Non-pigmented ciliary epithelial cell (primary cell): Measurements from ENCODE around the gene OGDH.

ENCODE experiments used
- DNase-seq: peaks from one replicate; pipeline ENCODE4 v3.0.0-alpha.2; 2010; ENCODE audit warnings: low read depth

OGDH gene

DNA sequence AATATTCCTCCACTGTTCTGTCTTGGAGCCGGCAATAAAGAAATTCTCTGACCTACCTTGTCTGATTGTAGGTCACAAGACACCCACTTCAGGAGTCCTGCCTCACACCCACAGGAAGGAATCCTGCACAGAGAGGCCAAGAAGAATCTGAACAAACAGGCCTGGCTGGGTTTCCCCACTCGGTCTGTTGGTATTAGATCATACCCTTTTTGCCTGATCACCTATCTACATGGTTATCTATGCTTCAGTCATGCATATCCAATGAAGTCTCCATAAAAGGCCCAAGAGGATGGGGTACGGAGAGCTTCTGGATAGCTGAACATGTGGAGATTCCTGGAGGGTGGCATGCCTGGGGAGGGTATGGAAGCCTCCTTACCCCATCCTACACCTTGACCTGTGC lies 12.3 kb downstream of the OGDH start:
- DNase-seq = no peak

- DNase-seq = no peak
Observed at GRCh38 chr7:44621034-44621749, 14.8 kb downstream of the OGDH start.

DNA sequence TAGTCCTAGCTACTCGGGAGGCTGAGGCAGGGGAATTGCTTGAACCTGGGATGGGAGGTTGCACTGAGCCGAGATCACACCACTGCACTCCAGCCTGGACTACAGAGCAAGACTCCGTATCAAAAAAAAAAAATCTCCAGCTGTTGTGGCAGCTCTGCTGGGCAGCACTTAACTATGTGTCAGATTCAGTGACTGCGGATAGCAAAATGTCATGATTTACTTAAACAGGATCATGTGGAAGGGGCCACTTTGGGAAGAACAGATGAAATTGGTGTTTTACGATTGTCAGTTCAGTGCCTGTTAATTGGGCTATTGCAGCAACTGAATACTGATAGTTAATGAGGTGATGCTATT lies 15.3 kb downstream of the OGDH start:
- no peak for DNase-seq

DNA sequence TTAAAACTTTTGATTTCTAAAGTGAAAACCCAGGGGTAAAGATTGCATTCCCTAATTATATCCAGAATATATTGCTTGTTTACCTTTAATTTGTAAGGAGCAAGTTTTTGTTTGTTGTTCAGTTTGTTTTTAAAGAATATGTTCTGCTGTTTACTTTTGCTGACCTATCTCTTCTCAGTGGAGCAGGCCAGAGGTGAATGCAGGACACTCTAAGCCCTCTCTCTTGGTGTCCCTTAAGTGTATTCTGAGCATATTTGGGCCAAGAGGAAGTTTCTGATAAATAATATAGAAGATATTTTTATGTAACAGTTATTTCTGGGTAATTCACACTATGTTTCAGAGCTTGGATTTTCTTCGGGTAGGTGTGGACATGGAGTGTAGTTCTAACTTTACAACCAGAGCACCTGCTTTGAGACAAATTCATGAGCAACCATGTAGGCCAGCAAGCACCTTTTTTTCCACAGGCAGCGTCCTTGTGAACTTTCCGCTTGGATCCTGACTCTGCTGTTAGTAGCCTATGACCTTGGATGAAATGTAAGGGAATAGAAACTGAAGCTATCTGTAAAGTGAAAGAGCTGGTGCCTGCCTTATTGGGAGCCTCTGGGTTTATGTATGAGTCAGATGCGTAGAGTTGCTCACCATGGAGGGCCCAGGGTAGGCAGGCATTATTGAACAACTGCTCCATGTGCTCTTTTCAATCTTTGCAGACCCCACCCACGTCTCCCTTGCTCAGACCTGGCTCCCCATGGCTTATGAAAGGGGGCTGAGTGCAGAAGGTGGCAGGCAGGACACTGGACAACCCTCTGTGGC lies 16.1 kb downstream of the OGDH start:
- no peak for DNase-seq

- DNase-seq = no peak
Observed at GRCh38 chr7:44624318-44624717, 17.9 kb downstream of the OGDH start.

GRCh38 chr7:44625526-44626471 lies 19.4 kb downstream of the OGDH start:
- DNase-seq = no peak

DNA sequence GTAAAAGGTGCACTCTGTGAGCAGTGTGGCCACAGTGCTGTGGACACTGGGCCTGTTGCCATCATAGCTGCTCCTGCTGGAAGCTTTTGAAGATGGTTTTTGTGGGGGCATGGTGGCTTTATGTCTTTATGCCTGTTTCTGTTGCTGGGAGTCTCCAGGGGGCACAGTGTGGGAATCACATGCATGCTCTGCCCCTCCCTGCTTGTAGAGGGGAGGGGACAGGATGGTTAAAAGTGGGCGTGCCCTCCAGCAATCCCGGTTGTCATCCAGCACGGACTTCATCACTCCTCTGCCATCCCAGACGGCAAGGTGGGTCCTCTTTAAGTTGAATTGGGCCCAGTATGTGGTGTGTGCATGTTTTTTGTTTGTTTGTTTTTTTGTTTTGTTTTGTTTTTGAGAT lies 20.2 kb downstream of the OGDH start:
- DNase-seq = no peak

- no peak for DNase-seq
Observed at GRCh38 chr7:44629829-44630522, 23.5 kb downstream of the OGDH start.

DNA sequence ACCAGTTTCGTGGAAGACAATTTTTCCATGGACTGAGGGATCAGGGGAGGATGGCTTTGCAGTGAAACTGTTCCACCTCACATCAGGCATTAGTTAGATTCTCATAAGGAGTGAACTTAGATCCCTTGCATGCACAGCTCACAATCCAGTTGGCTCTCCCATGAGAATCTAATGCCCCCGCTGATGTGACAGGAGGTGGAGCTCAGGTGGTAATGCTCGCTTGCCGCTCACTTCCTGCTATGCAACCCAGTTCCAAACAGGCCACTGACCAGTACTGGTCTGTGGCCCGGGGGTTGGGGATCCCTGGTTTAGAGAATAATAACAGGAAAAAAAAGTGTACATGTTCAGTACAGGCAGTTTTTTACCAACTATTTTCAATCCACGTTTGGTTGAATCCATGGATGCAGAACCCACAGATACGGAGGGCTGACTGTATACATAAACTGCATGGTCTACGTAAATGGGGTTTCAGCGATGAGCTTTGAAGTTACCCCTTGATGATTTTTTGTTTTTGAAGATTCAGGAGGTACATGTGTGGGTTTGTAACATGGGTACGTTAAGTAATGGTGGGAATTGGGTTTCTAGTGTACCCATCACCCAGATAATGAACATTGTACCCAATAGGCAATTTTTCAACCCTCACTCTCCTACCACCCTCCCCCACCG lies 24.5 kb downstream of the OGDH start:
- DNase-seq = no peak

DNA sequence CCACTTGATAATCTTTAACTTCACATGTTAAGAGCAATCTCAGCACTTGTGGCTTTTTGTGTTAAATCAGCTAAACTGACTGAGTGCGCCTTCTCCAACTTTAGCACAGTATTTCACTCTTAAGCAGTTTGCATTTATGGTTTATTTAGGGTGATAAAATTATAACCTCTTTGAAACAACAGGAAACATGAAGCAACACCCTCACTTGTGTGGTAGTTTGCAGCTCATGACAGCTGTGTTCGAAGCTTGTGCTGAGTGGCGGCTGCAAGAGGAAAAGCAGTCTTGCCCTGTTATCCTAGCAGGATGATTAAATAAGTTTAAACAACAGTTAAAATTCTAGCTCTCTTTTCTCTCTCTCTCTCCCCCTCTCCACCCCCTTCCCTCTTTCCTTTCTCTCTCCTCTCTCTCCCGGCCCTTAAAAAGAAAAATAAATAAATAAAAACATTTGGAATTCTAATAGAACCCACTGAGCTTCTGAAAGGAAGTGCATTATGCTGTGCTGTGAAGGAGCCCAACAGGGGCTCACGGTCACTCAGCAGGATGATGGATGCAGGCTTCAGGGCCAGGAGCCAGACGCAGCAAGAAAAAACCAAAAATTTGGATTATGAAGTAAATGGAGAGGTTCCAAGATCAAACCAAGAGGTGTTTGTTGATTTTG lies 25.2 kb downstream of the OGDH start:
- DNase-seq = no peak

- DNase-seq = no peak
Observed at GRCh38 chr7:44632196-44632595, 25.8 kb downstream of the OGDH start.

- DNase-seq = peak; percentile 69
Observed at GRCh38 chr7:44633254-44634186, 27.1 kb downstream of the OGDH start.

DNA sequence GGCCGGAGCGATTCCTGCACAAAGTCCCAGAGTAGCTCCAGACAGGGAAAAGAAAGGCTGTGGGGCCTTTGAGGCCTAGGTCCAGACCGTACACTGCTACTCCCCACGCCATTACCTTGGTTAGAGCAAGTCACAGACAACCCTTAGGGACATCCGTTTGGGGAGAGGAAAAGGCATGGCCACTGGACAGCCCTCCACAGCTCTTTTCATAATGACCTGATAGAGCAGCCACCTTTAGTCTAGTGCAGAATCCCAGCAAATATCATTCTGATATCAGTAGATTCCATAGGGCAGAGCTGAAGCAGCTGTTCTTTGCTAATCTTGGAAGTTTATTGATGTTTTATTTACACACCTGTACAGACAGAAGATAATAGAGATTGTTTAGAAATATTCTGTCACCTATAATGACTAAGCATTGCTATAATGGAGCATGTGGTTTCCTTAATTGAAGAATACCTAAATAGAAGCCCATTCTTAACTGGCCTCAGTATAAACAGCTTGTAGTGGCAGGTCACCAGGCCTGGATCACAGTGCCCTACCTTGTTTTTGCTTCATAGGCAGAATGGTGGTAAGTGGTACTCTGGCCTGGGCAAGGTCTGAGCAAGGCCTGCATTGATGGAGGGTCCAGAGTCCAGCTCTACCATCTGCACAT lies 27.9 kb downstream of the OGDH start:
- DNase-seq = no peak

- no peak for DNase-seq
Observed at GRCh38 chr7:44634839-44635591, 28.6 kb downstream of the OGDH start.

GRCh38 chr7:44636041-44636584 lies 29.7 kb downstream of the OGDH start:
- DNase-seq = no peak

GRCh38 chr7:44636926-44637325 lies 30.5 kb downstream of the OGDH start:
- no peak for DNase-seq

DNA sequence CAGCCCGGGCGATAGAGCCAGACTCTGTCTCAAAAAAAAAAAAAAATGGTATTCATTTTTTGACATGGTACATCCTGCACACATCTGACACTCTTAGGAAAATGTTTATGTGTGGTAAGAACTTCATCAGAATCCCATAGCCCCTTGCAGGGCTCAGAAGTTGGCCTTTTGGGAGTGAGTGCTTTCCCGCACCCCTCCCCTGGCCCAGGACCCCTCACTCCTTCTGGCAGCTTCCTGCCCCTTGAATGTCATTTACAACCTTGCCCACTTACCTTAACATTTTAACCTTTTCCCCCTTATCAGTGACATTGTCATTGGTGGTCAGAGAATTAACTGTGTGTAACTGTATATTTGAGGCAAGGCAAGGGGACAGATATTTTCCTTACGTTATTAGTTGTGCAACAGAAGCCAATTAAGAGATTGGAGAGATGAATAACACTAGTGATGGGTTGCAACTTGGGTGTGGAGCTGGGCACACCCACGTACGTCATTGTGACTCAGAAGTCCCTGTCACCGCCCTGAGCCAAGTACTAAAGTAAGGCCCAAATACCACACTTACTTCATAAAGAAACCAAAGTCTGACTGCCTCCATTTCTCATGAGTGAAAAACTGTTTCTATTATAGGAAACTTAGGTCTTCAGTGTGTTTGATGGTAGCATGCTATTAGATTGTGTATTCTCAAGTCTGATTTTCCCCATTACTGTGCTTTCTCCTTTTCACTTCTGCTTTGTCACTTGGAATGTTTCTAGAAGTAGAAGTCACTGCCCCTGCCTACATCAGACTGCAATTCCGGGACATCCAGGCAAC lies 31.6 kb downstream of the OGDH start:
- DNase-seq = no peak
